Measurements from ENCODE around the gene RPL41. TPM values are rescaled to one million over a fixed set of nuclear protein-coding genes. Genes with fewer than 3 reads are reported as not detected.

RPL41 gene
- total and polyA plus RNA-seq, 9 of the 15 experiments (the other 6 are each of a cell fraction or from before 2014, with no cell fraction given), result 3,403 to 11,276 (median 5,604) TPM

DNA sequence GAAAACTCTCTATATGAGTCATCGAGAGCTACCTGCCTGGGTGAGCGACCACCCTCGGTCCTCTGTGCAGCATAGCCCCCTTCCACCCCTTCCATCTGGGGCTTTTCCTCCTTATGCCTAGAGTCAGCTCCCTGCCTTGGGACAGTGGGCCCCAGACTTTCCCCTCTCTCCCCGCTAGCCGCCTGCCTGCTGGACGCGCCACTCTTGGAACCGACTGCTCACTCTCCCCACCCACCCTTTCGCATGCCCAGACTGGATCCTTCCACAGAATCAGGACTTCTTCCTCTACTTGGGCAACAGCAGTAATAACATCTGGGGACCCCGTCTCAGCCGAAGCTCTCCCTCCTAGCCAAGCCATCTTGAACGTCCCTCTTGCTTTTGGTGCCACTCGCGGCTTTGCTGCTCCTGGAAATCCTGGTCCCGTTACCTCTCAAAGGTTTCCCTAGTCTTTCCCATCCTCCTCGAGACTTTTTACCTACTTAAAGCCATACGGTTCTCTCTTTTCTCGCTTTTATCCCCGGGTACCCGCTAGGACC, 12.3 kb downstream of the RPL41 start (continued):
- TF ChIP-seq TAF9B (IDR thresholded peaks at IDR 0.05; ENCODE audit: partially characterized antibody) (no peak), MXI1 (IDR thresholded peaks at IDR 0.05; ENCODE audit: low read depth, low read length) (0 out of 2 replicates have a peak, but pooled peaks have one; percentile 42), NFRKB (IDR thresholded peaks at IDR 0.05; ENCODE audit: low read depth) (0 out of 2 replicates have a peak, but pooled peaks have one; percentile 1), MBD2 (IDR thresholded peaks at IDR 0.05; ENCODE audit: borderline replicate concordance, low read depth) (no peak), TRIM28 (IDR thresholded peaks at IDR 0.05) (no peak), FOXM1 (IDR thresholded peaks at IDR 0.05; ENCODE audit: low read depth) (no peak), FOXM1 (CRISPR knock-in tag; IDR thresholded peaks at IDR 0.05; ENCODE audit: low read depth) (no peak), ZBTB7A (IDR thresholded peaks at IDR 0.05; ENCODE audit: borderline replicate concordance, control insufficient read depth, low read depth, low read length) (peak; percentile 53; the same call in 1 of the 2 replicates), C11orf30 (IDR thresholded peaks at IDR 0.05; ENCODE audit: low read depth) (no peak)

DNA sequence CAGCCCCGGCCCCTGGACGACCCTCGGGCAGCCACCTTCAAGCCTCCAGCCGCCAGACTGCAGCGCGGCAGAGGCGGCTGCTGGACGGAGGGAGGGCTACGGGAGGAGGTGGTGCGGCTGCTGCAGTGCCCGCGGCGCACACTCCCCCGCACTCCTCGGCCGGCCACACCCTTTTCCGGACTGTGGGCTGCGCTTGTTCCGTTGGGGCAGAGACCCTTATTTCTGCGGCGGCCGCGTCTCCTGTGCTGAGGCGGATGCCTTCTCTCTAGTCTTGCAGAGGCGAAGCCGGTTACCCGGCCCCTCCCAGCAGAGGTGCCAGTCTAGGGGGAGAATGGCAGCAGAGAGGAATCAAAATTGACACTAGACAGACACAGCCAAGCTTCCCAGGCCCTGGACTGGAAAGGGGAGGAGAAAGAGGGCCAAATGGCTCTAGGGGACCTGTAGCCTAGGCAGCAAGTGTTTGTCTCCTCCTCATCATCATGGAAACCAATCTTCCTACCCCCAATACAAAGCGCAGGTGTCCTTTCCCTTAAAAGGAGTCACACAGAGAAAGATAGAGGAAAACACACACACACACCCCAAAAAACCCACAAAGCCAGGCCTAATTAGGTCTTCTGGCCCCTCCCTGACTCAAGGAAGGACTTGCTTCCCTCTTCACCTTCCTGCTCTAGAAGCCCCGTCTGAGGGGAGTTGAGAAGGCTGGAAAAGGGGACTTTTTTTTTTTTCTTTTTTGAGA, 12.9 kb downstream of the RPL41 start:
- Histone ChIP-seq H3K9ac (ENCODE audit: insufficient read depth in 1 of 2, low read depth in 2 of 2, low read length in 2 of 2) (peak overlapping the region; percentile 96 to 98), H4K20me1 (replicated peaks; ENCODE audit: control insufficient read depth, insufficient read depth, low read length) (peaks cover 5% of the 10 kb centered on the region), H3K4me1 (replicated peaks in 1 of 2; ENCODE audit: control insufficient read depth in 2 of 2, insufficient read depth in 2 of 2, low read length in 2 of 2) (peaks cover 27 to 38% of the 10 kb centered on the region in 2 experiments), H3K4me2 (ENCODE audit: insufficient read depth, low read length) (peak overlapping the region; percentile 98), H2AFZ (ENCODE audit: low read depth, low read length) (0 out of 2 replicates have a peak overlapping the region, but pooled peaks have one; percentile 10), H3K27ac (ENCODE audit: extremely low read depth, low read depth, low read length) (peak overlapping the region; percentile 93), H3K9me1 (ENCODE audit: control insufficient read depth, insufficient read depth, low read length) (peaks cover 6% of the 10 kb centered on the region), H3K27me3 (ENCODE audit: control insufficient read depth in 2 of 2, insufficient read depth in 2 of 2, low read length in 2 of 2) (no peaks in the 10 kb centered on the region), H3K9me3 (replicated peaks; ENCODE audit: control insufficient read depth, insufficient read depth, low read depth, low read length) (no peaks in the 10 kb centered on the region), H3K4me3 (peak overlapping the region; percentile 92), H3K79me2 (ENCODE audit: control insufficient read depth, insufficient read depth, low read length) (peaks cover 60% of the 10 kb centered on the region), H3K36me3 (ENCODE audit: control insufficient read depth, insufficient read depth, low read length) (peaks cover 49% of the 10 kb centered on the region)
- FAIRE-seq (no peak), ATAC-seq (peak; percentile 66), DNase-seq (ENCODE audit: extremely low read depth in 1 of 4, low spot score in 3 of 4) (peak; percentile 78 to 87 (median 79))
- in situ Hi-C loops (cut with MboI), result loop anchor here (5.0 to 10.0 kb wide), 2 partner anchors 58 to 335 kb away; partner anchors contain the start of genes SMARCC2 and SPRYD4
- no TSS peak for BruUV-seq (replicated peaks)
- WGBS (ENCODE audit: insufficient coverage, low coverage, missing lambda C conversion rate), result 0% methylated on average over 27 of the region's 29 CpGs
- intact Hi-C loops (cut with micrococcal nuclease), result no loop called here
- ChIA-PET POLR2A (interaction anchor here (0.7 to 5.6 kb wide), 11 partner anchors 12 to 1744 kb away, joined by 3 to 85 read pairs (median 7); partner anchors contain the start of genes MYL6, PA2G4, RNF41 and RPL41), CTCF (ENCODE audit: low intra/inter-chr PET ratio) (no interaction called here)
- TF ChIP-seq L3MBTL2 (IDR thresholded peaks at IDR 0.05) (no peak; the same call in 1 of the 2 replicates), ETS2 (tag; IDR thresholded peaks at IDR 0.05; ENCODE audit: borderline replicate concordance, poor library complexity, severe bottlenecking) (no peak), LEF1 (IDR thresholded peaks at IDR 0.05) (no peak), BCOR (IDR thresholded peaks at IDR 0.05) (peak; percentile 61), POLR2AphosphoS5 (IDR thresholded peaks at IDR 0.05; ENCODE audit: control insufficient read depth, insufficient read depth, low read depth, low read length) (peak; percentile 78), NR0B1 (IDR thresholded peaks at IDR 0.05; ENCODE audit: partially characterized antibody) (no peak), FIP1L1 (IDR thresholded peaks at IDR 0.05; ENCODE audit: low read depth, low read length, poor library complexity, severe bottlenecking) (peak; percentile 91), SIN3B (IDR thresholded peaks at IDR 0.05; ENCODE audit: low read depth) (peak; percentile 28; the same call in 1 of the 2 replicates), HOMEZ (CRISPR knock-in tag; IDR thresholded peaks at IDR 0.05) (0 out of 2 replicates have a peak, but pooled peaks have one; percentile 30)

Data from K562 (cell line).